Amygdala (tissue), 56 donors: Measurements from ENCODE around the gene FIGN.

Experiments used
- DNase-seq, 56 donors: peaks; one replicate each; lab custom pipeline; 2025; lab: John Stamatoyannopoulos, UW

The FIGN gene

GRCh38 chr2:163630836-163631235 is 105.0 kb downstream of the FIGN start:
- DNase-seq = no peak

- DNase-seq = no peak
These were observed 109.1 kb downstream of the FIGN start for GRCh38 chr2:163626639-163627109.

- no peak for DNase-seq
These were observed 109.6 kb downstream of the FIGN start for GRCh38 chr2:163626208-163626607.

GRCh38 chr2:163625632-163626031 is 110.2 kb downstream of the FIGN start:
- no peak for DNase-seq

- DNase-seq = no peak
These were observed 114.3 kb downstream of the FIGN start for GRCh38 chr2:163621445-163622004.

GRCh38 chr2:163617517-163617916 is 118.3 kb downstream of the FIGN start:
- DNase-seq = no peak

GRCh38 chr2:163613266-163613731 is 122.5 kb downstream of the FIGN start:
- peak in 10 of 56 donors; percentile 1 to 25 (median 9) for DNase-seq

GRCh38 chr2:163612332-163612731 is 123.5 kb downstream of the FIGN start:
- DNase-seq = peak in 12 of 56 donors; percentile 5 to 47 (median 18)

- no peak for DNase-seq
These were observed 124.3 kb downstream of the FIGN start for GRCh38 chr2:163611557-163611906.

GRCh38 chr2:163610817-163611556 is 124.8 kb downstream of the FIGN start:
- DNase-seq = peak in 28 of 56 donors; percentile 1 to 59 (median 26)

GRCh38 chr2:163607630-163608029 is 128.2 kb downstream of the FIGN start:
- no peak for DNase-seq

GRCh38 chr2:163606878-163607277 is 128.9 kb downstream of the FIGN start:
- DNase-seq = no peak

GRCh38 chr2:163605779-163606178 is 130.0 kb downstream of the FIGN start:
- DNase-seq = no peak

GRCh38 chr2:163604941-163605555 is 130.8 kb downstream of the FIGN start:
- DNase-seq = no peak

GRCh38 chr2:163602196-163602595 is 133.6 kb downstream of the FIGN start:
- no peak for DNase-seq

GRCh38 chr2:163601377-163601776 is 134.4 kb downstream of the FIGN start:
- DNase-seq = no peak

GRCh38 chr2:163600801-163601200 is 135.0 kb downstream of the FIGN start:
- DNase-seq = no peak

- DNase-seq = no peak
These were observed 140.8 kb downstream of the FIGN start for GRCh38 chr2:163595028-163595427.

GRCh38 chr2:163594497-163594896 is 141.3 kb downstream of the FIGN start:
- no peak for DNase-seq

- no peak for DNase-seq
These were observed 141.8 kb downstream of the FIGN start for GRCh38 chr2:163593982-163594381.

GRCh38 chr2:163592954-163593622 is 142.7 kb downstream of the FIGN start:
- DNase-seq = no peak
